Measurements from ENCODE around the gene GDI1. TPM values are rescaled to one million over a fixed set of nuclear protein-coding genes. Genes with fewer than 3 reads are reported as not detected.

Gene GDI1
- total RNA-seq, 1 donor from 2014 or later: 79.3 TPM

DNA sequence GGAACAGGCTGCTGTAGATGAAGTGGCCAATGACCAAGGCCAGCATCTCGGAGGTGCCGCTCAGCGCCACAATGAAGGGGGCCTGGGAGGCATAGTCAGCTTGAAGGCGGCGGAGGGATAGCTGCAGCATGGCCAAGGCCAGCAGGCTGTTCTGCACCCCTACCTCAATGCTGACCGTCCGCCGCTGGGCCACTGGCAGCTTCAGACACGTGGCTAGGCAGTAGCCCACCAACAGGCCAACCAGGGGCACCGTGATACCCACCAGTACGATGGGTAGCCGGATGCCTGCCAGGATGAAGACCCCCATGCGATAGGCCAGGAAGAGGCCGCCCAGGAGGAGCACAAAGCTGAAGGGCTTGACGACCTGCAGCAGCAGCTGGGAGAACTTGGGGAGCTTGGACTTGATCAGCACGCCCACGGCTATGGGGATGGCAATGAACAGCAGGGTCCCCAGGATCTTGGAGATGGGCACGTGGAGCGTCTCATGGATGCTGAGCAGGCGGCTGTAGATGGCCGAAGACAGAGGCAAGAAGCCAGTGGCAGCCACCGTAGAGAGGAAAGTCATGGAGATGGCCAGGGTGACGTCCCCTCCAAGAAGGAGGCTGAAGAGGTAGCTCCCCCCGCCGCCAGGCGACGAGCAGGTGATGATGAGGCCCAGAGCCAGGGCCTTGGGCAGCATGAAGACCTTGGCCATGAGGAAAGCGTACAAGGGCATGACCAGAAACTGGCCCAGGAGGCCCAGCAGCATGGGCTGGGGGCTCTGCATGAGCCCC lies 50.8 kb downstream of the GDI1 start:
- Histone ChIP-seq H3K4me3 (peak overlapping the region; percentile 78), H3K27me3 (ENCODE audit: low read depth) (no peaks in the 10 kb centered on the region), H3K27ac (replicated peaks) (peak overlapping the region; percentile 96), H3K36me3 (peaks cover 8% of the 10 kb centered on the region), H3K9me3 (replicated peaks) (no peaks in the 10 kb centered on the region), H3K4me1 (peaks cover 54% of the 10 kb centered on the region)
- no peak for TF ChIP-seq CTCF (IDR thresholded peaks at IDR 0.05; ENCODE audit: borderline replicate concordance)
- intact Hi-C loops (cut with micrococcal nuclease): no loop called here
- no peak for DNase-seq

GRCh38 chrX:154488336-154489075 lies 51.6 kb downstream of the GDI1 start:
- no peak for TF ChIP-seq CTCF (IDR thresholded peaks at IDR 0.05; ENCODE audit: borderline replicate concordance)
- DNase-seq: no peak
- no peaks in the 10 kb centered on the region for H3K9me3 ChIP-seq (replicated peaks)
- no peaks in the 10 kb centered on the region for H3K27me3 ChIP-seq (ENCODE audit: low read depth)
- H3K36me3 ChIP-seq: peaks cover 8% of the 10 kb centered on the region
- intact Hi-C loops (cut with micrococcal nuclease): no loop called here
- H3K4me1 ChIP-seq: peaks cover 51% of the 10 kb centered on the region
- H3K4me3 ChIP-seq: no peak overlapping the region
- H3K27ac ChIP-seq (replicated peaks): no peak overlapping the region

GRCh38 chrX:154489182-154489581 lies 52.2 kb downstream of the GDI1 start:
- Histone ChIP-seq H3K36me3 (peaks cover 8% of the 10 kb centered on the region), H3K4me3 (peak overlapping the region; percentile 78), H3K9me3 (replicated peaks) (no peaks in the 10 kb centered on the region), H3K27me3 (ENCODE audit: low read depth) (no peaks in the 10 kb centered on the region), H3K4me1 (peaks cover 46% of the 10 kb centered on the region), H3K27ac (replicated peaks) (peak overlapping the region; percentile 95)
- TF ChIP-seq CTCF (IDR thresholded peaks at IDR 0.05; ENCODE audit: borderline replicate concordance): no peak
- no peak for DNase-seq
- intact Hi-C loops (cut with micrococcal nuclease): no loop called here

GRCh38 chrX:154490021-154490413 lies 53.1 kb downstream of the GDI1 start:
- H3K4me1 ChIP-seq: peaks cover 38% of the 10 kb centered on the region
- no peaks in the 10 kb centered on the region for H3K9me3 ChIP-seq (replicated peaks)
- TF ChIP-seq CTCF (IDR thresholded peaks at IDR 0.05; ENCODE audit: borderline replicate concordance): no peak
- H3K36me3 ChIP-seq: peaks cover under 1% of the 10 kb centered on the region
- intact Hi-C loops (cut with micrococcal nuclease): no loop called here
- peak overlapping the region; percentile 95 for H3K27ac ChIP-seq (replicated peaks)
- no peak for DNase-seq
- peak overlapping the region; percentile 78 for H3K4me3 ChIP-seq
- H3K27me3 ChIP-seq (ENCODE audit: low read depth): no peaks in the 10 kb centered on the region

DNA sequence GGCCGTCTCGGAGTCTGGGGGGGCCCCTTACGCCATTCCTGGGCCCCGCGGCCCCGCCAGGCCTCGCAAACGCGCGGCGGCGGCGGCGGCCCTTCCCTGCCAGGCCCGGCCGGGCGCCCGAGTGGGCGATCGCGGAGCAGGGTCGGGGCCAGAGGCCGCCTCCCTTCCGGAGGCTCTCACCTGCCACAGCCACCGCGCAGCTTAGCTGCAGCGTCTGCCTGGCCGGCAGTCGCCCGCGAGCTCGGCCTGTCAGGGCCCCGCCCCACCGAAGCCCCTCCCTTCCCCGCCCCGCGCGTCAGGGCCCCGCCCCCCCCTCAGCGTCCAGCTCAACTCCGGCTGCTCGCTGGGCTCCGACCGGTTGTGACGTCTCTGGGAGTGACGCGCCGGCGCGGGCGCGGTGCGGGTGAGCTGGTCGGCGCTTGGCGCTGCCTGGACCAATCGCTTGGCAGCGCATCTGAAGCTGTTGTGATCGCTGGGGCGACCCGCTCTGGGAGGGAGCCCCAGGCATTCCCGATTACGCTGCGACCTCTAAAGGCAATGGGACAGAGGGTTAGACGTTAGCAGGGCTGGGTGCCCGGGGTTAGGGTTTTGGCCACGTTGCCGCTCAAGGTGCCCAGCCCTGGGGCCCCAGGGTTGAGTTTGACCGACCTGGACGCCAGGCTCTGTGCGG lies 53.6 kb downstream of the GDI1 start, which contains the start of gene SLC10A3:
TSS of gene SLC10A3 (minus strand) at position 216 of the 670 bp plus-strand sequence. CDS start 1,689 bp downstream, outside the sequence.
- Histone ChIP-seq H3K27me3 (ENCODE audit: low read depth) (no peaks in the 10 kb centered on the region), H3K4me3 (peak within 1 kb of the TSS; percentile 78), H3K36me3 (no peaks in the 10 kb centered on the region), H3K27ac (replicated peaks) (peak within 1 kb of the TSS; percentile 95), H3K9me3 (replicated peaks) (no peaks in the 10 kb centered on the region), H3K4me1 (peaks cover 33% of the 10 kb centered on the region)
- intact Hi-C loops (cut with micrococcal nuclease): no loop called here
- DNase-seq: peak; percentile 91
- no peak for TF ChIP-seq CTCF (IDR thresholded peaks at IDR 0.05; ENCODE audit: borderline replicate concordance)

Measured in left ventricle myocardium inferior (tissue), 1 donor.